CD4-positive, alpha-beta T cell treated with Interleukin-4 for 1 hour (primary cell): ENCODE results near the gene DNAJA4.
A peak's percentile ranks its signal among the peaks of the same experiment; 100 is the strongest.

Experiments used
- DNase-seq, 2 donors: peaks; one replicate each; pipeline ENCODE4 v3.0.0-alpha.2; 2020 to 2022

DNAJA4 gene

GRCh38 chr15:78264304-78265136 lies at the start of gene DNAJA4:
TSS of gene DNAJA4 (plus strand) at chr15:78264562. CDS start at chr15:78264764, 202 bp downstream.
- peak; percentile 76 to 81 for DNase-seq

GRCh38 chr15:78216276-78217104 lies 47.9 kb upstream of the DNAJA4 start:
- DNase-seq: no peak

GRCh38 chr15:78220713-78221112 lies 43.6 kb upstream of the DNAJA4 start:
- DNase-seq: no peak

- no peak for DNase-seq
These were observed 41.5 kb upstream of the DNAJA4 start for GRCh38 chr15:78222745-78223395.

GRCh38 chr15:78223396-78224022 lies 40.9 kb upstream of the DNAJA4 start:
- no peak for DNase-seq

GRCh38 chr15:78224023-78224411 lies 40.3 kb upstream of the DNAJA4 start:
- no peak for DNase-seq

- no peak for DNase-seq
These were observed 38.4 kb upstream of the DNAJA4 start for GRCh38 chr15:78225783-78226541.

GRCh38 chr15:78228356-78228996 lies 35.9 kb upstream of the DNAJA4 start:
- no peak for DNase-seq

GRCh38 chr15:78229431-78230406 lies 34.6 kb upstream of the DNAJA4 start:
- no peak for DNase-seq

GRCh38 chr15:78232951-78233350 lies 31.4 kb upstream of the DNAJA4 start:
- no peak for DNase-seq

- DNase-seq: no peak
These were observed 30.9 kb upstream of the DNAJA4 start for GRCh38 chr15:78233496-78233895.

GRCh38 chr15:78234515-78235040 lies 29.8 kb upstream of the DNAJA4 start, which contains the start of gene ACSBG1:
TSS of gene ACSBG1 (minus strand) at chr15:78234565. CDS start at chr15:78234501, 64 bp downstream.
- DNase-seq: no peak

- DNase-seq: no peak
These were observed 27.9 kb upstream of the DNAJA4 start for GRCh38 chr15:78236491-78236890.

- no peak for DNase-seq
These were observed 27.2 kb upstream of the DNAJA4 start for GRCh38 chr15:78237146-78237545.

GRCh38 chr15:78239811-78240210 lies 24.6 kb upstream of the DNAJA4 start:
- no peak for DNase-seq

GRCh38 chr15:78241017-78241416 lies 23.3 kb upstream of the DNAJA4 start:
- peak; percentile 78 to 79 for DNase-seq

- peak in 1 of 2 donors; percentile 11 for DNase-seq
These were observed 22.2 kb upstream of the DNAJA4 start for GRCh38 chr15:78242128-78242527.

GRCh38 chr15:78243058-78243457 lies 21.3 kb upstream of the DNAJA4 start:
- no peak for DNase-seq

GRCh38 chr15:78243491-78243941 lies 20.8 kb upstream of the DNAJA4 start:
- DNase-seq: no peak

GRCh38 chr15:78244101-78244500 lies 20.3 kb upstream of the DNAJA4 start:
- no peak for DNase-seq
